A673 (cell line): ENCODE results near the gene VPS9D1. TPM values are rescaled to one million over a fixed set of nuclear protein-coding genes. Genes with fewer than 3 reads are reported as not detected.

Source experiments
- BruUV-seq: library from RNA; stranded (reverse); fragments of 400-500 nt; replicated peaks from 2 replicates; lab custom pipeline; 2021; lab: Mats Ljungman, UMichigan
- CTCF ChIA-PET: fragments of 300-600 bp; sonication (Branson Sonifier 250); formaldehyde crosslinking; loops from one replicate; lab custom pipeline; 2022; ENCODE audit warnings: antibody characterized with exemption; lab: Charles Lee
- POLR2A ChIA-PET: fragments of 300-600 bp; sonication (Branson Sonifier 250); formaldehyde crosslinking; loops from one replicate; lab custom pipeline; 2022; ENCODE audit warnings: antibody characterized with exemption; ENCODE audit not compliant: low non-redundant PET; lab: Charles Lee
- DNase-seq: peaks from one replicate; pipeline ENCODE4 v3.0.0-alpha.2; 2015; ENCODE audit warnings: low spot score
- H3K27ac ChIP-seq: fragments of 200-600 bp; sonication (generic); 2 replicates; pipeline ENCODE4 v1.5.1; 2016; ENCODE audit warnings: mixed run types, low read depth, mild to moderate bottlenecking, mixed read lengths, antibody characterized with exemption, low read length; ENCODE audit not compliant: poor library complexity, severe bottlenecking
- H3K27me3 ChIP-seq: fragments of 200-600 bp; sonication (generic); replicated peaks from 2 replicates; pipeline ENCODE4 v1.6.1; 2017; ENCODE audit warnings: mixed run types, low read depth, mild to moderate bottlenecking, mixed read lengths, antibody characterized with exemption, low read length; ENCODE audit not compliant: insufficient read depth, poor library complexity
- H3K36me3 ChIP-seq: fragments of 200-600 bp; sonication (generic); 2 replicates; pipeline ENCODE4 v1.6.1; 2016; ENCODE audit warnings: mixed run types, mild to moderate bottlenecking, mixed read lengths, antibody characterized with exemption, low read length; ENCODE audit not compliant: insufficient read depth, poor library complexity, severe bottlenecking
- H3K4me1 ChIP-seq: fragments of 200-600 bp; sonication (generic); 2 replicates; pipeline ENCODE4 v1.6.1; 2017; ENCODE audit warnings: mixed run types, mild to moderate bottlenecking, mixed read lengths, antibody characterized with exemption, low read length; ENCODE audit not compliant: insufficient read depth, poor library complexity, severe bottlenecking
- H3K4me3 ChIP-seq: fragments of 200-600 bp; sonication (generic); 2 replicates; pipeline ENCODE4 v1.5.1; 2016; ENCODE audit warnings: low read depth, mixed run types, mild to moderate bottlenecking, mixed read lengths, low read length; ENCODE audit not compliant: poor library complexity, severe bottlenecking
- H3K9me3 ChIP-seq: fragments of 200-600 bp; sonication (generic); 2 replicates; pipeline ENCODE4 v1.6.1; 2016; ENCODE audit warnings: mixed run types, low read depth, mild to moderate bottlenecking, mixed read lengths, antibody characterized with exemption, low read length; ENCODE audit not compliant: poor library complexity, severe bottlenecking
- CTCF ChIP-seq: fragments of 300-800, 200-600 bp; sonication (generic); conservative IDR thresholded peaks from 2 replicates; pipeline ENCODE4 v1.5.1; 2017; ENCODE audit warnings: low read depth, mild to moderate bottlenecking, antibody characterized with exemption, low read length, moderate library complexity, mixed read lengths
- EZH2 ChIP-seq: fragments of 200-600 bp; sonication (generic); IDR thresholded peaks from 2 replicates; pipeline ENCODE4 v1.6.1; 2017; ENCODE audit warnings: borderline replicate concordance, low read depth, mild to moderate bottlenecking, mixed read lengths, antibody characterized with exemption, low read length; ENCODE audit not compliant: poor library complexity, severe bottlenecking
- intact Hi-C: fragments of 100-400 bp; cut with micrococcal nuclease; formaldehyde crosslinking; loops from one replicate; pipeline ENCODE4 v1.10.0; 2022; ENCODE audit not compliant: unreplicated experiment
- total RNA-seq: library from RNA; stranded (reverse); gene quantifications from 2 replicates; pipeline ENCODE4 v1.2.3, GENCODE V29; 2021

Gene VPS9D1
- total RNA-seq, 1 experiment from 2014 or later: 3.4 TPM

DNA sequence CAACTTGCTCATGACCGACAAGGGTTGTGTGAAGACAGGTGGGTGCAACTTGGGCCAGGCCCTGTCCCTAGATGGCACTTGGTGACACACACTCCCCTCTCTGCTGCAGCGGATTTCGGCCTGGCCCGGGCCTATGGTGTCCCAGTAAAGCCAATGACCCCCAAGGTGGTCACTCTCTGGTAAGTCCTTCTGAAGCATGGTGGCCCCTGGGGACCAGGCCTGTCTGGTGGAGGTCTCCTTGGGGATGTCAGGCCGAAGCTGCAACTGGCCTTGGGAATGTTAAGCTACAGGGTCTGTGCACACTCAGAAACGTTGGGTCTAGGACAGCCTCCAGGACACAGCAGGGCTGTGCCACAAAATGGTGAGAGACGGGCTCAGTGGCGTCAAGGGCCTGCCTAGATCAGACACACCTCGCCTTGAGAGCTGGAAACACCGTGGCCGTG, 27.4 kb downstream of the VPS9D1 start:
- no peak for DNase-seq
- ChIA-PET POLR2A (no interaction called here), CTCF (no interaction called here)
- no TSS peak for BruUV-seq
- Histone ChIP-seq H3K36me3 (peaks cover 72% of the 10 kb centered on the region), H3K4me1 (no peaks in the 10 kb centered on the region), H3K9me3 (no peaks in the 10 kb centered on the region), H3K4me3 (no peak overlapping the region), H3K27ac (no peak overlapping the region), H3K27me3 (no peaks in the 10 kb centered on the region)
- TF ChIP-seq EZH2 (no peak), CTCF (no peak)
- intact Hi-C loops: no loop called here

GRCh38 chr16:89691986-89692569, 28.6 kb downstream of the VPS9D1 start:
- BruUV-seq: no TSS peak
- ChIA-PET POLR2A (no interaction called here), CTCF (no interaction called here)

DNA sequence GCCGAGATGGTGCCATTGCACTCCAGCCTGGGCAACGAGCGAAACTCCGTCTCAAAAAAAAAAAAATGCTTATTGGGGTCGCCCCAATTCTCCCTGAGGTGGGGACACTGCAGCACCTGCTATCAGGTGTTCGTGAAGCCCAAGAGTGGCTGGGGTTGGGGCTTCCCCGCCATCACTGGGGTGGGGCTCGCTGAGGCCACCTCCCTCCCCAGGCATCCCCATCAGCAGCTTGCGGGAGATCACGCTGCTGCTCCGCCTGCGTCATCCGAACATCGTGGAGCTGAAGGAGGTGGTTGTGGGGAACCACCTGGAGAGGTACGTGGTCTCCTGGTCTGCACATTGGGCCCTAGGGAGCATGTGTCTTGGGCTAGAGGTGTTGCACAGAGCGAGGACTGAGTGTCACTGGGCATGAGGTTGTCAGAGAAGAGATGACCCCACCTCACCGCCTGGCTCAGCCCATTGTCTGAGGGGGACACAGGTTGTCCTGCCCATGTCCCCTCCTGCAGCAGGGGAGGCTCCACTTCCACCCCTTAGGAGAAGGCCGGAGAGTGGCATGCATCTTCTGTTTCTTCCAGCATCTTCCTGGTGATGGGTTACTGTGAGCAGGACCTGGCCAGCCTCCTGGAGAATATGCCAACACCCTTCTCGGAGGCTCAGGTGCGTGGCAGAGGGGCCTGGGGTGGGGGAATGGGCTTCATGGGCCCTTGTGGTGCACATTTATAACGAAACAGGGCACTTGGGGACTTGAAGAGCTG, 29.3 kb downstream of the VPS9D1 start:
- H3K27ac ChIP-seq: no peak overlapping the region
- H3K36me3 ChIP-seq: peaks cover 55% of the 10 kb centered on the region
- intact Hi-C loops: no loop called here
- ChIA-PET CTCF (no interaction called here), POLR2A (interaction anchor here (0.6 kb wide), 1 partner anchor 21 kb away, joined by 9 read pairs; no protein-coding TSS in a partner anchor)
- H3K9me3 ChIP-seq: no peaks in the 10 kb centered on the region
- BruUV-seq: no TSS peak
- H3K4me3 ChIP-seq: no peak overlapping the region
- H3K27me3 ChIP-seq: no peaks in the 10 kb centered on the region
- H3K4me1 ChIP-seq: peaks cover 7% of the 10 kb centered on the region
- no peak for DNase-seq
- no peak for TF ChIP-seq EZH2

More at GRCh38 chr16:89691986-89692569, 28.6 kb downstream of the VPS9D1 start:
- TF ChIP-seq EZH2 (no peak), CTCF (no peak)
- Histone ChIP-seq H3K4me1 (peaks cover 7% of the 10 kb centered on the region), H3K4me3 (no peak overlapping the region), H3K27ac (no peak overlapping the region), H3K27me3 (no peaks in the 10 kb centered on the region), H3K36me3 (peaks cover 61% of the 10 kb centered on the region), H3K9me3 (no peaks in the 10 kb centered on the region)
- intact Hi-C loops: no loop called here
- no peak for DNase-seq
